HG02678 (cell line): ENCODE data around the gene TPM2.

ENCODE experiments used
- ATAC-seq: cut with Tn5 transposase; IDR thresholded peaks from one replicate; pipeline ENCODE4 v1.9.1; 2021; ENCODE audit warnings: mild to moderate bottlenecking, moderate library complexity; ENCODE audit not compliant: unreplicated experiment

Gene TPM2

GRCh38 chr9:35636135-35636876, 53.4 kb downstream of the TPM2 start:
- ATAC-seq, result no peak

GRCh38 chr9:35635730-35636129, 54.0 kb downstream of the TPM2 start:
- ATAC-seq, result no peak
